HG03064 (cell line): ENCODE results near the gene LYST.
"Not testable (repeated sequence)": the region's sequence is repeated elsewhere in the genome, so short reads cannot be mapped to it uniquely, and the experiment has no call there.

Experiments used
- ATAC-seq: cut with Tn5 transposase; IDR thresholded peaks from one replicate; pipeline ENCODE4 v1.9.1; 2021; ENCODE audit warnings: low read depth; ENCODE audit not compliant: unreplicated experiment

Gene LYST

DNA sequence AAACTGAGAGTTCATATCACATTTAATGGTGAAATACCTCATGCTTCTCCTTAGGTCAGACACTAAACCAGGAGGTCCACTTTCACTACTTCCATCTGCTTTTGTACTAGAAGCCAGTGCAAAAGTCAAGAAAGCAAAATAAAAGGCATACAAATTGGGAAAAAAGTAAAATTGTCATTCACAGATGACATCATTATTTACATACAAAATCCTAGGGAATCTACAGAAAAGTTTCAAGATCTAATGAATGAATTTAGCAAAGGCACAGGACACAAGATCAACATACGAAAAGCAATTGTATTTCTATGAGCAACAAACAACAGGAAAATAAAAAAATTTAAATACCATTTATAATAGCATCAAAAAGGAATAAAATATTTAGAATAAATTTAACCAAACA is 41.5 kb downstream of the LYST start:
- ATAC-seq, result no peak

DNA sequence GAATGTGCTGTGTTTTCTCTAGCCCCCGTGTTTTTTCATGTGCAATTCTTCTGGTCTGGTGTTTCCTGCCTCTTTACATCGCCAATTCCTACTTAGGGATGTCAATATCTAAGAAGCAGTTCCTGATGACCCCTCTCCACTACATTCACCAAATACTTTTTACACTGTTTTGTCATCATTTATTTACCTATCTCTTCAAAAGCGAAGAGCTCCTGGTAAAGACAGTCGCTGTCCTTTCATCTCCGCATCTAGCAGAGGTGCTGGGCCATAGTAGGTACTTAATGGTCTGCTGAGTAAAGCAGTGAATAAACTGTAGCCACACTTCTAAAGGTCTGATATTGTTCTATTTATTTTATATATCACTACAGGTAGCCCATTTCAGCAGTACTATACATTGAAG is 43.0 kb downstream of the LYST start:
- no peak for ATAC-seq

DNA sequence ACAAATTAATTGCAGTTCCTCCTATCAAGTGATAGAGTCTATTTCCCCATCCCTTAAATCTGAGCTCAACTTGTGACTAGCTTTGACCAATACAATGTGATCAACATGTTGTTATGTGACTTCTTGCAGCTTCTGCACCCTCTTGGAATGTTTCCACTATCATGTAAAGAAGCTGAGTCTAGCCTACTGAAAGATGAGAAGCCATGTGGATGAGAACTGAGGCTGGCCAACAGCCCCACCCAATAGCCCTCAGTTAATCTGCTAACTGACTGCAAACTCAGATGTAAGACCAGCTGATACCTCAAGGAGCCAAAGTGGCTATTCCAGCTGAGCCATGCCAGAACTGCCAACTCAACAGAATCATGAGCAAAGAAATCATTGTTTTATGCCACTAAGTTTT is 44.0 kb downstream of the LYST start:
- ATAC-seq, result no peak

DNA sequence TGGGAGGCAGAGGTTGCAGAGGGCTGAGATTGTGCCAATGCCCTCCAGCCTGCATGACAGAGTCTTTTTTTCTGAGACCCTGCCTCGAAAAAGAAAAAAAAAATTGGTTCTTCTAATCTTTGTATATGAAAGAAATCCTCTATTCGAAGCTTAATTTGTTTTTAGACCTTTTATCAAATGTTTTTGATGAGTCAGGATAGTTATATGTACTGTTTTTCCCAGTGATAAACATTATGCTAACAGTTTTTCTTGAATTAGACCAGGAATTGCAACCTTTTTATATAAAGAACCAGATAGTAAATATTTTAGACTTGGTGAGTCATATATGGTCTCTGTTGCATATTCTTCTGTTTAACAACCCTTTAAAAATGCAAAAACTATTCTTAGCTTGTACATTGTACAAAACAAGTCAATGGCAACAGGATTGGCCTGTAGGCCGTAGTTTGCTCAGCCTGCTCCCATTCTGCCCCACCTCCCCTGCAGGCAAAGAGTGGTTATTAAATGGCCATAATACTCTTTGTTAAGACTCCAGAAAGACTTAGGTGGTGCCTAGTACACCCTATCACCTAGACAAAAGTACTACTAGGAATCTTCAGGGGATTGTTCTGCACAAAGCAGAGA is 45.2 kb downstream of the LYST start:
- ATAC-seq, result no peak

DNA sequence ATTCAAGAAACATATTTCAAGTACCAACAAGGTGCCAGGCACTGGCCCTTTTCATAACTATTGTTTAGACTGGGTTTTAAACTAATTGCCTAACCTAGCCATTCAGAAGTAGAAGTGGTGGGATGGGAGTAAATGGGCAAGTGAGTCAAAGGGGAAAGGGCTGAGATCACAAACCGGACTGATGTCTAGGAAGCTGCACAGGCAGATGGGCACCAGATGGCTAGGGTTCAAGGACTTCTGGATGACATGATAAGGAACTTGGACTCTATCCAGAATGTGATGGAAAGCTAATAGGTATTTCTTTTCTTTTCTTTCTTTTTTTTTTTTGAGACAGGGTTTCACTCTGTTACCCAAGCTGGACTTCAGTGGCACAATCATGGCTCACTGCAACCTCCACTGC is 46.6 kb downstream of the LYST start:
- ATAC-seq, result no peak

DNA sequence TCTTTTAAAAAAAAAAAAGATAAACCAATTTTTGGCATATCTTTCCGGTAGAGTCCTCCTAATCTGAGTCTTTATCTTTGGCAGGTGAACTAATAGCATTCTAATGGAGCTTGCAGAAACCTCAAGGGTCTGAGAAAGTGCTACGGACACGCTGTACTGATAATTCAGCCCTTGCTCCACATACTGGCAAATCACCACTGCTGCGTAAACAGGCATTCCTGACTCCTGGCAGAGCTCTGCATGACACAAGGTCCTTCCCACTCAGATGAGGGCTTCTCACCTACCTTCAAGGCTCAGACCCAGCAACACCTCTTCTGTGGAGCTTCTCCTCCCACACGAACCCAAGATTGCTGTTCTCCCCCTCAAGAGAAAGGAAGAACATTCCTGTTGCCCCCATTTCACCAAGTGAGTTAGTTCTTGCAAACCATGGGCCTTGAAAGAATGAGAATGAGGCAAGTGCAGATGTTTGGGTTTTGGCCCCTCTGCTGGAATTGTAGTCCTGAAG is 48.0 kb downstream of the LYST start:
- no peak for ATAC-seq

DNA sequence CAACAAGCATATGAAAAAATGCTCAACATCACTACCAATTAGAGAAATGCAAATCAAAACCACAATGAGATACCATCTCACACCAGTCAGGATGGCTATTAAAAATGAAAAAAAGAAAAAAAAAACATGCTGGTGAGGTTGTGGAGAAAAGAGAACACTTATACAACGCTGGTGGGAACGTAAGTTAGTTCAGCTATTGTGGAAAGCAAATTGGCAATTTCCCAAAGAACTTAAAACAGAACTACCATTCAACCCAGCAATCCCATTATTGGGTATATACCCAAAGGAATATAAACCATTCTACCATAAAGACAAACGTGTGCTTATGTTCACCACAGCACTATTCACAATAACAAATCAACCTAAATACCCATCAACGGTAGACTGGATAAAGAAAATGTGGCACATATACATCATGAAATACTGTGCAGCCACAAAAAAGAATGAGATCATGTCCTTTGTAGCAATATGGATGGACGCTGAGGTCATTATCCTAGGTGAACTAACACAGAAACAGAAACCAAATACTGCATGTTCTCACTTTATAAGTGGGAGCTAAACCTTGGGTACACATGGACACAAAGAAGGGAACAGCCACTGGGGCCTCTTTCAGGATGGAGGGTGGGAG is 49.5 kb downstream of the LYST start:
- no peak for ATAC-seq

DNA sequence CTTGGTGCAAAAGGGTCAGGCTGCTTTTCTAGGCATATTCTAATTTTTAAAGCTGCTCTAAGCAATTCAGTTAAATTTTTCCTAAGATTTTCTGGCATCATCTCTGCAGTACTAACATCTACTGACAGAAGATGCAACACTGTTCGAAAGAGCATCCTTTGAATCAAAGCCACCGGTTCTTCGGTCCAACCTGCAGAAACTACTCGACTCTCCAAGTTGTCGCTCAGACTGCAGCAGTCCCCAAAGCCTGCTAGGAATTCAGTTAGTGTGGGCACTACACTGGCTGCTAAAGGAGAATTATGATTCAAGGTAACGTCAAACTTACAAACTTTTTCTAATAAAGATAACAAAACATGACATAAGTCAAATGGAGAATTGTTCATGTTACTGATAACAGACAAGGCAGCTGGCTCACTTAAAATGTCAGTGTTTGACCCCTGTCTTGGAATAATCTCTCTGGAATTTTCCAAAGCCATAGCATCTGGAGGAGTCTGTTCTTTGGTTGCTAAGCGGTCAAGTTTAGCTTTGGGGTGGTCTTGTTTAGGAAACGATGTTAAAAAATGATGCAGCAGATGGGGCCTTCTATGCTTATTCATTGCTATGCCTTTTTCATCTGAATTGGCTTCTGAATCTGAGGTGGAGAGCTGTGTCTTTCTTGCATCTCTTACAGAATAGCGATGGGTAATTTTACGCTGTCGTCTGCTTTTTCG is 56.9 kb downstream of the LYST start:
- ATAC-seq, result no peak

DNA sequence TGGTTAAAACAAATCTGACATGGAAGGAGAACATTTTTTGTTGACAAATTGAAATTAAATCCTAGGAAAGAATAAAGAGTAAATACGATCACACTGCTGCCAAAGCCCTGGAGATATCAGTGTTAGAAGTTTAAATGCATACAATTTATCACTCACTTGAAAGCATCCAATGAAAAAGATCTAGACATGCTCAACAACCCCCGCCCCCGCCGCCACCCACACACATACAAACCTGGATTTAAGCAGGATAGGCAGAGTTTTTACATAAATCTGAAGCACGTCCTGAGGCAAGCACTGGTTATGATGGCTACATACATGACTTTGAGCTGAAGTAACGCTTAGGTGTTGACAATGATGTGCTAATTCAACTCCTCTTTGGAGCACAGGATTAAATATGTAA is 58.5 kb downstream of the LYST start:
- no peak for ATAC-seq

DNA sequence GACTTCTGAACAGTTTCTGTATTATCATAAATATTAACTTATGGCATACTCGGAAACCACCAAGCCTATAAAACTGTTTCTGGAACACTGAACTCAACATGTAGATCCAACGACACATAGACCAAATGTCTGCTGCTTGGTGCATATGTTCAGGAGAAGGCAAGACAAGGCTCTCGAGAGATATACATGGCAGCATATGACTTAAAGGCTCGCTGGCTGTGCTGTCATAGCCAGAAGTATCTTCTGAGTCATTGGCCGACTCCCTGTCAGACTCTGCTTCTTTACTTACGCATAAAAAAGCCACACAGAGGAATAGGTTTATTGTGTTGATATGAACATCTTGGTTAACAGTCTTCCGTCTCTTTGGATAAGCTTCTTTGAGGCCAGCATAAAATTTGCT is 60.6 kb downstream of the LYST start:
- ATAC-seq, result no peak

DNA sequence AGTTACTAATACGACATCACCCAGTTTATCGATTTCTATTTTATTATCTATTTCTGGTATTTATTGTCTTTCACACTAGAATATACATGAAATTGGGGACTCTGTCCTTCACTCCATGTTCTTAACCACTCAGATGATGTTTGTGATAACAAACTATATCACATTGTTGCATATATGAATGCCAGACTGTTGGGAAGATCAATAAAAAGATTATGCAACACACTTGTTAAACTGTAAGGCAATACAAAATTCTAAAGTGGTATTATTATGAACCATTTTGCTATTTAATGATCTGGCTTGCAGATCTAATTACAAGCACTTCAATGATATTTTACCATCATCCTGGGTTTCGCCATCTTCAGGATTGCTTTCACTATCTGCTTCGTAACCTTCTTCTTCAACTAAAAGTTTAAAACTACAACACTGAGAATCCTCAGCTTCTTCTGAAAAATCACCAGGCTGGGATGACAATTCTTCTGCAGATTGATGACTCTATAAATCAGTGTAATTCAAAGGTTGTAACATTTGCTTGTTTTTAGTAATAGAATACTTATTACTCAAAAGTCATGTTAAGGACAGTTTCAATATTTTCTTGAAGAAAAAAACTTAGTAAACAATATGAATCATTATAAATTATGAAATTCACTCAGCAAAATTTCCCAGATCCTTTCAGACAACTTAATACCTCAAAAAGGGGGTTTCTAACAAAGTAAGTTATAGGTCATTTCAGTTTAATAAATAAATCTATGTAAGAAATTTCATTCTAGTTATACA is 63.9 kb downstream of the LYST start:
- no peak for ATAC-seq

DNA sequence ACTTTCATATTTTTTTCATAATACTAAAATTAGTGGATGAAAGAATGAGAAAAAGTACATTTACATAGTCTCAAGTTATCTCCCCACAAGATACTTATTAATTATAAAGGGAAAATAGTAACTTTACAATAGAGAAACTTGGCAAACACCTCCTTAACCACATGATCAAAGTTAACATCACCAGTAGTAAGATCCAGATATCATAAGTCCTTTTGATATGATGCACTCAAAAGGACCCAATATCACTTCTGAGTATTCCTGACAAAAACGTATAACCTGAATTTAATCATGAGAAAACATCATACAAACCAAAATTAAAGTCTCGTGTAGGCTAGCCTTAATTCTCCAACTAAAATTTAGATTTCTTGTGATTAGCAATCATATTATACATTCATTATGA is 67.4 kb downstream of the LYST start:
- ATAC-seq, result no peak

DNA sequence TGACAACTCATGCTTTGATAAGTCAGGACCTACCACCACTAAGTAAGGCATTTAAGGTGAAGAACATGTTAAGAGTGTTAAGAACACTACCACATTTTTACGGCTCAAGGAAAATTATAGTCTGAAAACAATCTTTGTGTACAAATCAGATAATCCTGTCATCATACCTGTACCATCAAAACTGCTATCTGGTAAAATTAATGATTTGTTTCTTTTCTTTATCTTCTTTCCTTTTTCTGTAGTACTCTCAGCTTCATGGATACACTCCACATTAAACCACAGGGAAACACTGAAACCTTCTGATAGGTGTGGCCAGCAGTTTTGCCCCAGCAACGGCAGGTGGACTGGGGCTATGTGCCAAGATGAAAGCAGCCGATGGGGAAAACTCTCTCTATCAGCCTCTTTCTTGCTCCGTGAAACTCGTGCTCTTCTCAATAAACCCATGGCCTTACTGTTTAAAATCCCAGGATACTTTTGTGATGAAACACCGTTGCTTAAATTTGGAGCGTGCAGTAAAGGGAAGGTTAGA is 75.1 kb downstream of the LYST start:
- ATAC-seq, result no peak

DNA sequence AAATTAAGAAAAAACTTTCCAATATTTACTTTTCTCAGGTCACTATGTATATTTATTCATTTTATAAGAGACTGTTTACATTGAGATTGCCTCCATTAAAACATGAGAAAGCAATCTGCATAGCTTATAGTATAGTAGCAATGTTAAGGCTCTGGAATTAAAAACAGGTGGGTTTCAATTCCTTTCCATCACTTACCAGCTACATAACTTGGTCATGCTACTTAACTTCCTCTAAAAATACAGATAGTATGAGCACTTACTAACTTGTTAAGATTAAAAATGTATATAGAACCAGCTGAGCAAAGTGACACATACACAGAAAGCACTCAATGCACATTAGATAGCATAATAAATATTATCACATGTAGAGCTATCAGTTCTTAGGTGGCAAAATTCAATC is 76.6 kb downstream of the LYST start:
- ATAC-seq, result no peak

DNA sequence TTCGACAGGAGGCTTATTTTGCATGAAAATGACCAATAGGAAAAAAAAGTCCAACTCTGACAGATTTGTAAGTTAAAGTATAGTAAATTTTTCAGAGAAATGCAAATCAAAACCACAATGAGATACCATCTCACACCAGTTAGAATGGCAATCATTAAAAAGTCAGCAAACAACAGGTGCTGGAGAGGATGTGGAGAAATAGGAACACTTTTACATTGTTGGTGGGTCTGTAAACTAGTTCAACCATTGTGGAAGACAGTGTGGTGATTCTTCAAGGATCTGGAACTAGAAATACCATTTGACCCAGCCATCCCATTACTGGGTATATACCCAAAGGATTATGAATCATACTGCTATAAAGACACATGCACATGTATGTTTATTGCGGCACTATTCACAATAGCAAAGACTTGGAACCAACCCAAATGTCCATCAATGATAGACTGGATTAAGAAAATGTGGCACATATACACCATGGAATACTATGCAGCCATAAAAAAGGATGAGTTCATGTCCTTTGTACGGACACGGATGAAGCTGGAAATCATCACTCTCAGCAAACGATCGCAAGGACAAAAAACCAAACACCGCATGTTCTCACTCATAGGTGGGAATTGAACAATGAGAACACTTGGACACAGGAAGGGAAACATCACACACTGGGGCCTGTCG is 80.3 kb downstream of the LYST start:
- ATAC-seq, result not testable (repeated sequence)

DNA sequence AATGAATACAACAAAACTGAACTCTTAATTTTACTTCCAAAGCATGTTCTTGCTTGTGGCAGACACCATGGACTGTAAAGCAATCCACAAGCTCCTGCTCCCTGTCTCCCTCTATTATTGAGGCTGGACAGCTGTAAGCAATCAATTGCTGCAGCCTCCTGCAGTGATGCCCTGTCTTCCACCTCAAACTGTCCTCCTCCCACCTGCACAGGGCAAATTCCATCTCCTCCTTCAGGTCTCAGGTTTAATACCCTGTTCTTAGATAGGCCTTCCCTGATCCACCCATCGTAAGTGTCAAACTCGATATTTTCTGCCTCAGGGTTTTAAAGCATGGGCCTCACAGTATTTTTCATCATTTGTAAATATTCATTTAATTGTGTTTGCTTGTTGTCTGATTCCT is 81.8 kb downstream of the LYST start:
- ATAC-seq, result no peak

DNA sequence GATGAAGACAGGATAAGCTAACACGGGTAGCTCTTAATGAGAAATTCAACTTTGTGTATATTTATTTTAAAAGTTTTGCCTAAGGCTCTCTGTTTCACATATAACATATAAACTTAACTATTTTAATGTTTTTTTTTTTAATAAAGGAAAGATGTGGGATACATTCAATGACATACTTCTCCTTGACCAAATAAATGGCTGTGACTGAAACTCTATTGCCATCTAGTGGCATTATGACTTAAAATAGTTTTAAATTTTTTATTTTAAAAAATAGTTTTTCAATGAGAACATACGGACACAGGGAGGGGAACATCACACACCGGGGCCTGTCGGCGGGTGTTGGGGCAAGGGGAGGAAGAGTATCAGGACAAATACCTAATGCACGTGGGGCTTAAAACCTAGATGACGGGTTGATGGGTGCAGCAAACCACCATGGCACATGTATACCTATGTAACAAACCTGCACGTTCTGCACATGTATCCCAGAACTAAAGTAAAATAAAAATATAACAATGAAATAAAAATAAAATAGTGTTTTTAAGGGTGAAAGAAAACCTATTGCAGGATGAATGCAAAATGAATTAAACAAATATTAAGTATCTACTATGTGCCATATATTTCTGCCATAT is 83.4 kb downstream of the LYST start:
- ATAC-seq, result no peak

DNA sequence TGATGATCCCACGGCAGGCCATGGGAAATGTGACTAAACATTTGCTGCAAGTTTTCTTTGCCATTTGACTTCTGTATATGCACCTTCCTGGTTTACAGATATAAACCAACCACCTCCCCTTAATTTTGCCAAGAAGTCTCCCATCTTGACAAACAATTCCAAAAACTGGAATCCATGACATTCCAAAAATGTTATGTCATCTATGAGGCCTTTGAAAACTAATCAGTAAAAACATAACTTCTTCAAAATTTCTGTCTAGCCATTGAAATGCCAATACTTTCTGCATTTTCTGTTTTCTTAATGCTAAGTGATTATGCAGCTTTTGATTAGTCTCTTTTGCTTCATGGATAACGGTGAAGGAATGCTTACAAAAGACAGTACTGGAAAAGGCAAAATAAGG is 84.1 kb downstream of the LYST start:
- ATAC-seq, result no peak

DNA sequence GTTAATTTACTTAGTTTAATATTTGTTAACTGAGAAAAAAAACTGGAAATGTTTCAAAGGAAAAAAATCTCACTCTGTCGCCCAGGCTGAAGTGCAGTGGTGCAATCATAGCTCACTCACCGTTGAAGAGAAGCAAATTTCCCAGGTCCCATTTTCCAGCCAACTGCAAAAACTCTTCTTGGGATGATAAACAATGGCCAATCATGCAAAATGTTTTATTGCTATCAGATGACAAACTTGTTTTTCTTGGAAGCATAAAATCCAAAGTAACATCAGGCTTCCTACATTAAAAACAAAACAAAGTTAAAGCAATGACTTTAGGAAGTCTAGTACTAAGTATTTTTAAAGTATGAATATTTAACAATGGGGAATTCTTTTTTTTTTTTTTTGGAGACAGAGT is 84.9 kb downstream of the LYST start:
- ATAC-seq, result no peak

DNA sequence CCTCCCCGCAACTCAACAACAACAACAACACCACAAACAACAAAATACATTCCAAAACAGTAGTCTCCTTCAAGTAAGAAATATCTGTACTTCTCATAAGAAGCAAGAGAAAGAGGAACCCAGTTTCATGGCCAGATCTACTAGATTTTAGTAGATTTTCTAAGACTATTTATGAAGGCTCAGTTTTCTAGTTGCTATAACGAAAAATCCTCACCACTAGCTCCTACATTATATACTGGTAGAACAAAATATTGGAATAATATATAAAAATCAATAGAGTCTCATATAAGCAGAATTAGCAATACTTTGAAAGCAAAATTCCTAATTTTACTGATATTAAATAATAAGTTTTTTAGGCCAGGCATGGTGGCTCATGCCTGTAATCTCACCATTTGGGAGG is 86.9 kb downstream of the LYST start:
- ATAC-seq, result no peak
